Nephron (organoid): Measurements from ENCODE around the gene ITPR1.
A peak's percentile ranks its signal among the peaks of the same experiment; 100 is the strongest.

ENCODE experiments used
- H3K27ac Mint-ChIP-seq, 3 experiments: 2 replicates each; pipeline ENCODE4 v1.8.0; 2020; ENCODE audit warnings: mixed read lengths in 3 of 3, mild to moderate bottlenecking in 2 of 3, moderate library complexity in 1 of 3
- H3K27me3 Mint-ChIP-seq: 2 replicates; pipeline ENCODE4 v1.8.0; 2021; ENCODE audit warnings: low read depth, mild to moderate bottlenecking, moderate library complexity, mixed read lengths
- H3K36me3 Mint-ChIP-seq: 2 replicates; pipeline ENCODE4 v1.8.0; 2020; ENCODE audit warnings: low read depth, mixed read lengths
- H3K4me1 Mint-ChIP-seq: 2 replicates; pipeline ENCODE4 v1.8.0; 2020; ENCODE audit warnings: mixed read lengths
- H3K4me3 Mint-ChIP-seq, 3 experiments: 2 replicates each; pipeline ENCODE4 v1.8.0; 2020; ENCODE audit warnings: mild to moderate bottlenecking in 3 of 3, mixed read lengths in 3 of 3, moderate library complexity in 2 of 3
- H3K9me3 Mint-ChIP-seq: 2 replicates; pipeline ENCODE4 v1.8.0; 2020; ENCODE audit warnings: mixed read lengths
- CTCF ChIP-seq, 3 experiments: fragments of 200-600 bp; sonication (generic); IDR thresholded peaks; one replicate each; pipeline ENCODE4 v1.5.0; 2021; ENCODE audit warnings: antibody characterized with exemption in 3 of 3; ENCODE audit not compliant: unreplicated experiment in 3 of 3

Gene ITPR1

GRCh38 chr3:4529876-4530588, 36.9 kb downstream of the ITPR1 start:
- Mint-ChIP-seq H3K4me3 (no peak overlapping the region), H3K36me3 (peaks cover 12% of the 10 kb centered on the region), H3K9me3 (no peaks in the 10 kb centered on the region), H3K27ac (peak overlapping the region in 1 of 3 experiments; percentile 32), H3K4me1 (peaks cover 42% of the 10 kb centered on the region), H3K27me3 (peaks cover 3% of the 10 kb centered on the region)
- no peak for TF ChIP-seq CTCF (IDR thresholded peaks at IDR 0.05; ENCODE audit: unreplicated experiment in 3 of 3)

- peaks cover 41% of the 10 kb centered on the region for H3K4me1 Mint-ChIP-seq
- peaks cover 3% of the 10 kb centered on the region for H3K27me3 Mint-ChIP-seq
- H3K4me3 Mint-ChIP-seq = no peak overlapping the region
- no peak for TF ChIP-seq CTCF (IDR thresholded peaks at IDR 0.05; ENCODE audit: unreplicated experiment in 3 of 3)
- no peaks in the 10 kb centered on the region for H3K9me3 Mint-ChIP-seq
- peak overlapping the region; percentile 35 to 69 (median 38) for H3K27ac Mint-ChIP-seq
- H3K36me3 Mint-ChIP-seq = peaks cover 10% of the 10 kb centered on the region
These were observed 38.4 kb downstream of the ITPR1 start for GRCh38 chr3:4531478-4532025.

- no peaks in the 10 kb centered on the region for H3K27me3 Mint-ChIP-seq
- peaks cover 45% of the 10 kb centered on the region for H3K4me1 Mint-ChIP-seq
- peak overlapping the region in 2 of 3 experiments; percentile 20 to 37 for H3K4me3 Mint-ChIP-seq
- peaks cover 3% of the 10 kb centered on the region for H3K9me3 Mint-ChIP-seq
- H3K27ac Mint-ChIP-seq = peak overlapping the region; percentile 39 to 83 (median 80)
- no peak for TF ChIP-seq CTCF (IDR thresholded peaks at IDR 0.05; ENCODE audit: unreplicated experiment in 3 of 3)
- H3K36me3 Mint-ChIP-seq = peaks cover 21% of the 10 kb centered on the region
These were observed 39.5 kb downstream of the ITPR1 start for GRCh38 chr3:4532535-4533112.

GRCh38 chr3:4533489-4534443, 40.6 kb downstream of the ITPR1 start:
- Mint-ChIP-seq H3K27me3 (no peaks in the 10 kb centered on the region), H3K27ac (peak overlapping the region; percentile 80 to 83 (median 80)), H3K36me3 (peaks cover 33% of the 10 kb centered on the region), H3K4me1 (peaks cover 45% of the 10 kb centered on the region), H3K4me3 (no peak overlapping the region), H3K9me3 (peaks cover 6% of the 10 kb centered on the region)
- no peak for TF ChIP-seq CTCF (IDR thresholded peaks at IDR 0.05; ENCODE audit: unreplicated experiment in 3 of 3)

GRCh38 chr3:4534906-4535305, 41.8 kb downstream of the ITPR1 start:
- peaks cover 11% of the 10 kb centered on the region for H3K9me3 Mint-ChIP-seq
- H3K36me3 Mint-ChIP-seq = peaks cover 41% of the 10 kb centered on the region
- TF ChIP-seq CTCF (IDR thresholded peaks at IDR 0.05; ENCODE audit: unreplicated experiment in 3 of 3) = no peak
- no peak overlapping the region for H3K4me3 Mint-ChIP-seq
- no peaks in the 10 kb centered on the region for H3K27me3 Mint-ChIP-seq
- H3K27ac Mint-ChIP-seq = peak overlapping the region; percentile 19 to 83 (median 77)
- H3K4me1 Mint-ChIP-seq = peaks cover 44% of the 10 kb centered on the region
